ENCODE results near the gene WBP1.

Gene WBP1

GRCh38 chr2:74499940-74500577 is 41.8 kb downstream of the WBP1 start:
- TF ChIP-seq, protein P1, sequence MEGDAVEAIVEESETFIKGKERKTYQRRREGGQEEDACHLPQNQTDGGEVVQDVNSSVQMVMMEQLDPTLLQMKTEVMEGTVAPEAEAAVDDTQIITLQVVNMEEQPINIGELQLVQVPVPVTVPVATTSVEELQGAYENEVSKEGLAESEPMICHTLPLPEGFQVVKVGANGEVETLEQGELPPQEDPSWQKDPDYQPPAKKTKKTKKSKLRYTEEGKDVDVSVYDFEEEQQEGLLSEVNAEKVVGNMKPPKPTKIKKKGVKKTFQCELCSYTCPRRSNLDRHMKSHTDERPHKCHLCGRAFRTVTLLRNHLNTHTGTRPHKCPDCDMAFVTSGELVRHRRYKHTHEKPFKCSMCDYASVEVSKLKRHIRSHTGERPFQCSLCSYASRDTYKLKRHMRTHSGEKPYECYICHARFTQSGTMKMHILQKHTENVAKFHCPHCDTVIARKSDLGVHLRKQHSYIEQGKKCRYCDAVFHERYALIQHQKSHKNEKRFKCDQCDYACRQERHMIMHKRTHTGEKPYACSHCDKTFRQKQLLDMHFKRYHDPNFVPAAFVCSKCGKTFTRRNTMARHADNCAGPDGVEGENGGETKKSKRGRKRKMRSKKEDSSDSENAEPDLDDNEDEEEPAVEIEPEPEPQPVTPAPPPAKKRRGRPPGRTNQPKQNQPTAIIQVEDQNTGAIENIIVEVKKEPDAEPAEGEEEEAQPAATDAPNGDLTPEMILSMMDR (IDR thresholded peaks at IDR 0.05), result no peak
- TF ChIP-seq ZFX (IDR thresholded peaks at IDR 0.05; ENCODE audit: borderline replicate concordance), result no peak
- peak overlapping the region; percentile 97 for H3K27ac ChIP-seq

DNA sequence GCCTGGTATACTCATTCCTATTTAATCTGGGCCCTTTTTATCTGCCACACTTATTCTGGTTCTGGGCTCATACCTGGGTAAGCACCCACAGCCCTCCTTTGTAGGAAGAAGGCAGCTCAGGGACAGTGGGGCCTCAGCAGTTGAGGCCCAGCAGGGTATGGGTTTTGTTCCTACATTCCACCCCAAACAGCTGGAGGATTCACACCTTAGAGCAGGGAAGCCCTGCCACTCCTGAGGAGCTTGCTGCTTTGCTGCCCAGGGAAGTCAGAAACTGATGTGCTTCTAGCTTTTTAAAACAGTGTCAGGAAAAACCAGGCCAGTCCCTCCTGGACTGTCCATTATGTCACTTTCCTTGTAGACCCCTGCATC is 42.3 kb downstream of the WBP1 start:
- peak overlapping the region; percentile 97 for H3K27ac ChIP-seq
- TF ChIP-seq, protein P1 (IDR thresholded peaks at IDR 0.05), result no peak
- TF ChIP-seq ZFX (IDR thresholded peaks at IDR 0.05; ENCODE audit: borderline replicate concordance), result no peak

GRCh38 chr2:74501335-74502071 is 43.3 kb downstream of the WBP1 start:
- H3K27ac ChIP-seq, result peak overlapping the region; percentile 97
- no peak for TF ChIP-seq ZFX (IDR thresholded peaks at IDR 0.05; ENCODE audit: borderline replicate concordance)
- TF ChIP-seq, protein P1 (IDR thresholded peaks at IDR 0.05), result no peak

GRCh38 chr2:74502147-74502719 is 44.0 kb downstream of the WBP1 start:
- H3K27ac ChIP-seq, result peak overlapping the region; percentile 97
- no peak for TF ChIP-seq ZFX (IDR thresholded peaks at IDR 0.05; ENCODE audit: borderline replicate concordance)
- TF ChIP-seq, protein P1 (IDR thresholded peaks at IDR 0.05), result no peak

DNA sequence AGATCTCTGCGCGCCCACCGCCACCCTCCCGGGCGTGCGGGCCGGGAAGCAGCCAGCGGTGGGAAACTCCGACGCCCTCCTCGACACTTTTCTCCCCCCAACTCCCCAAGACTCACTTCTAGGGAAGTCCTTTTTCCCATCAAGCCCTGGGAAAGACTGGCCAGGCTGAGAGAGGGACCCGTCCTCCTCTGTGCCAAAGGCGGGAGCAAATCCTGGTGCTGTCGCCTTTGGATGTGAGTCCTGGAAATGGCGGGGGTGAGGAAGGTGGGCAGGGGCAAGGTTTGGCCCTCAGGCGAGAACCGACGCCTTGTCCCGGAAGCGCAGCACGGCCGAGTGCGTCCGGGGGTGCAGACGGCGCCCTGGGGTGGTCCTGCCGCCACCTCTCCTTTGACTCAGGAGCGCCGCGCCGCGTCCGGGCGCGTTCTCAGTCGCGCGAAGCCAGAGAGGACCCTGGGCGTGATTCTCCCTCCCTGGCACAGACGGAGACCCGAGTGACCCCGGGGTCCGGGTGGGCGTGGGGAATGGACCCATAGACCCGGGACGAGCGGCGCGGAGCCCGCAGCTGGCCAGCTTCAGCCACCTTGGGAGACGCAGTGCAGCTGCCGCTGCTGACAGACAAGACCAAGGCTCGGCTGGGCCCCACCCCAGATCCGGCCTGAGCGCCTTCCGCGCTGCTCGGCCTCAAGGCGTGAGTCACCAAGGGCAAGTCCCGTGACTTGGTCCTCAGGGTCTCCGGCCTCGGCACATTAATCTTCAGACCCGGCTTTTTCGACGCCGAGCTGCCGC is 44.7 kb downstream of the WBP1 start:
- TF ChIP-seq ZFX (IDR thresholded peaks at IDR 0.05; ENCODE audit: borderline replicate concordance), result no peak
- TF ChIP-seq, protein P1 (IDR thresholded peaks at IDR 0.05), result peak; percentile 75
- H3K27ac ChIP-seq, result peak overlapping the region; percentile 97

DNA sequence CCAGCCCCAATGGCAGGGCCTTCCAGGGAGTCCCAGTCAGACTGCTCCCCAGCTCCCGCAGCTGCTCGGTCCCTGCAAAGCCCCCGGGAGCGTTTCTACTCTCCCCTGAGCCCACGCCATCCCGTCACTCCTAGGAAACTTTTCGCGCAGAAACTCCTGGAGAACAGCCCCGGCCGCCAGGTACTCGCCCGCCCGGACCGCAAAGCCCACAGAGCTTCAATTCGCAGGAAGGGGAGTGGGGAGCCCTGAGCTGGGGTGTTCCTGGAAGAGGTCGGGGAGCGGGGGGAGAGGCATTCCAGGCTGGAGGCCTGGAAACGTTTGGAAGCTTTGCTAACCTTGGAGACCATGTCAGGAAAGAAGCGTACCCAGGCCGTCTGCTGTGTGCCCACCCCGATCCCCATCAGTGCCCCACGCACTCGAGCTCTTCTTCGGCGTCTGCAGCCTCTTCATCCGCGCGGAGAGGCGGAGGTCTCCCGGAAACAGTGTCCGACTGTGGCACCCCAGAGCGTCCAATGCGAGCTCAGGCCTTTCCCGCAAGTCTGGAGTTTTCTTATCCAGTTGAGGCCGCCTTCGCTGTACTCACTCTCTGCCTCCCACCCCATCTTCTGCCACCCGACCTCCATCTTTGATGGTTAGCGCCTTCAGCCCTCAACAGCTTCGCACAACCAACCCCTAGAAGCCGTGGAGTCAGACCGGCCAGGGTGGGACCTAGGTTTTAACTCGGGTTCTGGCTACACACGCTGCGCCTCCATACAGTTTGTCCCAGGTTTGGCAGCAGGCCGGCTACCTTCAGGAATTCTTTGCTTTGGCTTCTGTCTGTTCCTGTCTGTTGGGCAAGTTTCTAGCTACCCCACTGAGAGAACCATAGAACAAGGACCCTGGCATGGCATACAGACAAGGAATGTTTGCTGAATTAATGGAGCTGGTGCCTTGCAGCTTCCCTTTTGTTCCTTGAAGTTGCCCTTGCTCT is 45.6 kb downstream of the WBP1 start:
- TF ChIP-seq ZFX (IDR thresholded peaks at IDR 0.05; ENCODE audit: borderline replicate concordance), result no peak
- H3K27ac ChIP-seq, result peak overlapping the region; percentile 97

Measured in 22Rv1 (cell line).